Caco-2 (cell line): ENCODE data around the gene TMEM63B. TPM values are rescaled to one million over a fixed set of nuclear protein-coding genes. Genes with fewer than 3 reads are reported as not detected.
"Not testable (repeated sequence)": the region's sequence is repeated elsewhere in the genome, so short reads cannot be mapped to it uniquely, and the experiment has no call there.

Source experiments
- BruUV-seq: library from RNA; stranded (reverse); fragments of 400-500 nt; replicated peaks from 2 replicates; lab custom pipeline; 2021; lab: Mats Ljungman, UMichigan
- CTCF ChIA-PET: fragments of 300-600 bp; sonication (Branson Sonifier 250); formaldehyde crosslinking; loops from one replicate; lab custom pipeline; 2022; ENCODE audit warnings: antibody characterized with exemption; lab: Charles Lee
- POLR2A ChIA-PET: fragments of 300-600 bp; sonication (Branson Sonifier 250); formaldehyde crosslinking; loops from one replicate; lab custom pipeline; 2022; ENCODE audit warnings: antibody characterized with exemption; lab: Charles Lee
- DNase-seq, 2 experiments: peaks; one replicate each; pipeline versions ENCODE4 v3.0.0 to v3.0.0-alpha.2; 2020 to 2022
- H3K27me3 ChIP-seq: replicated peaks from 2 replicates; pipeline ENCODE4 v1.6.0; 2011; ENCODE audit warnings: low read length; ENCODE audit not compliant: control insufficient read depth, insufficient read depth
- H3K36me3 ChIP-seq: 2 replicates; pipeline ENCODE4 v1.5.1; 2011; ENCODE audit warnings: low read length; ENCODE audit not compliant: control insufficient read depth, insufficient read depth
- H3K4me1 ChIP-seq: fragments of 250-450 bp; sonication (Bioruptor Pico); 2 replicates; pipeline ENCODE4 v1.5.1; 2020; ENCODE audit warnings: mild to moderate bottlenecking
- H3K4me3 ChIP-seq: 2 replicates; pipeline ENCODE4 v1.5.1; 2011; ENCODE audit warnings: low read depth, mild to moderate bottlenecking, control low read depth, low read length
- H3K9me3 ChIP-seq: fragments of 250-450 bp; sonication (Bioruptor Pico); 2 replicates; pipeline ENCODE4 v1.5.1; 2020; ENCODE audit warnings: mild to moderate bottlenecking, moderate library complexity
- H3K27ac Mint-ChIP-seq: one replicate; pipeline ENCODE4 v1.8.0; 2022; ENCODE audit warnings: mixed read lengths; ENCODE audit not compliant: unreplicated experiment
- H3K27me3 Mint-ChIP-seq: one replicate; pipeline ENCODE4 v1.8.0; 2022; ENCODE audit warnings: mixed read lengths; ENCODE audit not compliant: insufficient read depth, unreplicated experiment
- H3K36me3 Mint-ChIP-seq: one replicate; pipeline ENCODE4 v1.8.0; 2022; ENCODE audit warnings: mild to moderate bottlenecking, mixed read lengths; ENCODE audit not compliant: insufficient read depth, unreplicated experiment
- H3K4me1 Mint-ChIP-seq: one replicate; pipeline ENCODE4 v1.8.0; 2022; ENCODE audit warnings: low read depth, mixed read lengths; ENCODE audit not compliant: unreplicated experiment
- H3K4me3 Mint-ChIP-seq: one replicate; pipeline ENCODE4 v1.8.0; 2022; ENCODE audit warnings: mild to moderate bottlenecking, moderate library complexity, mixed read lengths; ENCODE audit not compliant: unreplicated experiment
- H3K9me3 Mint-ChIP-seq: one replicate; pipeline ENCODE4 v1.8.0; 2022; ENCODE audit warnings: mixed read lengths; ENCODE audit not compliant: unreplicated experiment
- intact Hi-C: fragments of 100-400 bp; cut with micrococcal nuclease; formaldehyde crosslinking; loops from one replicate; pipeline ENCODE4 v1.10.0; 2022; ENCODE audit not compliant: unreplicated experiment
- total RNA-seq: library from RNA; stranded (reverse); gene quantifications from 2 replicates; pipeline ENCODE4 v1.2.3, GENCODE V29; 2022
- TF ChIP-seq, protein P1 (sequence below), 2 experiments: fragments of 200-600 bp in 1 of 2; IDR thresholded peaks; 1 replicate in 1 of 2; 2 replicates in 1 of 2; pipeline versions ENCODE4 v1.5.1 to v1.8.0; 2011 to 2022; ENCODE audit warnings: antibody characterized with exemption in 1 of 2, control low read depth in 1 of 2, inconsistent platforms in 1 of 2, low read depth in 1 of 2, low read length in 1 of 2, mild to moderate bottlenecking in 1 of 2, moderate library complexity in 1 of 2; ENCODE audit not compliant: insufficient read depth in 1 of 2, severe bottlenecking in 1 of 2, unreplicated experiment in 1 of 2

The TMEM63B gene
- total RNA-seq, 1 experiment from 2014 or later, result 28.2 TPM

DNA sequence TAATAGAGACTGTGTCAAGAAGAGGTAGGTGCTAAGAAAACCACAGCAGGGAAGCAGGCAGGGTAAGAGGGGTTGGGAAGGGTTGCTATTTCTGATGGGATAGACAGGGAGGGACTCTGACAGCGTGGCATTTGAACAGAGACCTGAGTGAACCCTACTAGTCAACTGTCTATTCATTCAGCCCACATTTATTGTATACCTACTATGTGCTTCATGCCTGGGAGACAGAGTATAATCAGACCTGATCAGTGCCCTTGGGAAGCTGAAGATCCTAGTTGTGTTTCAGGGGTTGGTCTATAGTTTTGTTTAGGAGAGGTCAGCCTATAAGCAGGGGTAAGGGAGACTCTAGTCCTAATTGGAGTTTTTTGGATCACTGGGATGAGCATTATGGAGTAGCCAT lies 16.4 kb downstream of the TMEM63B start:
- no peak overlapping the region for H3K4me3 ChIP-seq
- Mint-ChIP-seq H3K9me3 (no peaks in the 10 kb centered on the region), H3K4me1 (no peaks in the 10 kb centered on the region), H3K27ac (no peak overlapping the region), H3K4me3 (no peak overlapping the region), H3K27me3 (no peaks in the 10 kb centered on the region), H3K36me3 (peaks cover 19% of the 10 kb centered on the region)
- no peaks in the 10 kb centered on the region for H3K27me3 ChIP-seq
- TF ChIP-seq, protein P1, sequence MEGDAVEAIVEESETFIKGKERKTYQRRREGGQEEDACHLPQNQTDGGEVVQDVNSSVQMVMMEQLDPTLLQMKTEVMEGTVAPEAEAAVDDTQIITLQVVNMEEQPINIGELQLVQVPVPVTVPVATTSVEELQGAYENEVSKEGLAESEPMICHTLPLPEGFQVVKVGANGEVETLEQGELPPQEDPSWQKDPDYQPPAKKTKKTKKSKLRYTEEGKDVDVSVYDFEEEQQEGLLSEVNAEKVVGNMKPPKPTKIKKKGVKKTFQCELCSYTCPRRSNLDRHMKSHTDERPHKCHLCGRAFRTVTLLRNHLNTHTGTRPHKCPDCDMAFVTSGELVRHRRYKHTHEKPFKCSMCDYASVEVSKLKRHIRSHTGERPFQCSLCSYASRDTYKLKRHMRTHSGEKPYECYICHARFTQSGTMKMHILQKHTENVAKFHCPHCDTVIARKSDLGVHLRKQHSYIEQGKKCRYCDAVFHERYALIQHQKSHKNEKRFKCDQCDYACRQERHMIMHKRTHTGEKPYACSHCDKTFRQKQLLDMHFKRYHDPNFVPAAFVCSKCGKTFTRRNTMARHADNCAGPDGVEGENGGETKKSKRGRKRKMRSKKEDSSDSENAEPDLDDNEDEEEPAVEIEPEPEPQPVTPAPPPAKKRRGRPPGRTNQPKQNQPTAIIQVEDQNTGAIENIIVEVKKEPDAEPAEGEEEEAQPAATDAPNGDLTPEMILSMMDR (IDR thresholded peaks at IDR 0.05; ENCODE audit: insufficient read depth in 1 of 2, low read depth in 1 of 2, low read length in 1 of 2, severe bottlenecking in 1 of 2, unreplicated experiment in 1 of 2), result no peak
- no peaks in the 10 kb centered on the region for H3K4me1 ChIP-seq
- H3K9me3 ChIP-seq, result no peaks in the 10 kb centered on the region
- CTCF ChIA-PET, result no interaction called here
- intact Hi-C loops, result no loop called here
- H3K36me3 ChIP-seq, result peaks cover 1% of the 10 kb centered on the region
- no peak for DNase-seq
- POLR2A ChIA-PET, result no interaction called here
- no TSS peak for BruUV-seq

DNA sequence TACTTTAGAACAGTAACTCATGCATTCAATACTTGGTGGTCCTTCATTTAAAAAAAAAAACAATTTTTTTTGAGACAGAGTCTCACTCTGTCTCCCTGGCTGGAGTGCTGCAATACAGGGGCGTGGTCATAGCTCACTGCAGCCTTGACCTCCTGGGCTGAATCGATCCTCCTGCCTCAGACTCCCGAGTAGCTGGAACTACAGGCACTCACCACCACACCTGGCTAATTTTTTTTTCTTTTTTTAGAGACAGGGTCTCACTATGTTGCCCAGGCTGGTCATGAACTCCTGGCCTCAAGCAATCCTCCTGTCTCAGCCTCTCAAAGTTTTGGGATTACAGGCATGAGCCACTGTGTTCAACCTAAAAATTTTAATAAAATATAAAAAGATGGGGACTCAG lies 17.2 kb downstream of the TMEM63B start:
- BruUV-seq, result not testable (repeated sequence)

DNA sequence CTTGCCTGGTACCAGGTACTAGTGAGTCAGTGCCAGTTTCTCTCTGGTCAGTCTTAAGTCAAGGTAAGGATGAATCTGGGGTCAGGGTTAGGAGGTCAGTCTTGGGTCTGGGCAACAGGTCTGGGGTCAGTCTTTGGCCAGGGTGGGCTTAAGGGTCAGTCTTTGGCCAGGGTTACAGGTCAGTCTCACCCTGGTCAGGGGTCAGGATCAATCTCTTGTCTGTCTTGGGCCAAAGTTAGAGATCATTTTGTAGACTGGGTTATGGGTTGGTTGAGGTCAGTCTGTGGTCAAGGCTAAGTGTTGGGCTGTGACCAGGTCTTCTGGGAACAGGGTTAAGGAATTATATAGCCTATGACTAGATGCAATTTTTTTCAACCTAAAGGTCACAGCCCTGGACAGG lies 18.5 kb downstream of the TMEM63B start:
- no peak overlapping the region for H3K4me3 Mint-ChIP-seq
- peaks cover 25% of the 10 kb centered on the region for H3K36me3 Mint-ChIP-seq
- H3K27me3 ChIP-seq, result no peaks in the 10 kb centered on the region
- no peaks in the 10 kb centered on the region for H3K4me1 Mint-ChIP-seq
- TF ChIP-seq, protein P1 (IDR thresholded peaks at IDR 0.05; ENCODE audit: insufficient read depth in 1 of 2, low read depth in 1 of 2, low read length in 1 of 2, severe bottlenecking in 1 of 2, unreplicated experiment in 1 of 2), result no peak
- CTCF ChIA-PET, result no interaction called here
- POLR2A ChIA-PET, result no interaction called here
- no peaks in the 10 kb centered on the region for H3K9me3 ChIP-seq
- no peak overlapping the region for H3K27ac Mint-ChIP-seq
- BruUV-seq, result no TSS peak
- no peak for DNase-seq
- no peak overlapping the region for H3K4me3 ChIP-seq
- H3K9me3 Mint-ChIP-seq, result no peaks in the 10 kb centered on the region
- H3K27me3 Mint-ChIP-seq, result no peaks in the 10 kb centered on the region
- intact Hi-C loops, result no loop called here
- H3K36me3 ChIP-seq, result peaks cover 1% of the 10 kb centered on the region
- H3K4me1 ChIP-seq, result no peaks in the 10 kb centered on the region

More for the DNA sequence above, 17.2 kb downstream of the TMEM63B start:
- H3K4me1 Mint-ChIP-seq, H3K27me3 ChIP-seq, H3K27ac Mint-ChIP-seq, H3K4me1 ChIP-seq, POLR2A ChIA-PET, DNase-seq, H3K9me3 ChIP-seq, H3K27me3 Mint-ChIP-seq, H3K4me3 ChIP-seq, intact Hi-C loops, H3K4me3 Mint-ChIP-seq, H3K36me3 ChIP-seq, H3K9me3 Mint-ChIP-seq, CTCF ChIA-PET: not testable (repeated sequence)
- peaks cover 21% of the 10 kb centered on the region for H3K36me3 Mint-ChIP-seq

- BruUV-seq, result no TSS peak
- Mint-ChIP-seq H3K27ac (no peak overlapping the region), H3K4me1 (no peaks in the 10 kb centered on the region), H3K36me3 (peaks cover 21% of the 10 kb centered on the region), H3K27me3 (no peaks in the 10 kb centered on the region), H3K4me3 (no peak overlapping the region), H3K9me3 (no peaks in the 10 kb centered on the region)
- Histone ChIP-seq H3K27me3 (no peaks in the 10 kb centered on the region), H3K4me1 (no peaks in the 10 kb centered on the region), H3K9me3 (no peaks in the 10 kb centered on the region), H3K36me3 (peaks cover 1% of the 10 kb centered on the region), H3K4me3 (no peak overlapping the region)
- intact Hi-C loops, result no loop called here
- TF ChIP-seq, protein P1 (IDR thresholded peaks at IDR 0.05; ENCODE audit: insufficient read depth in 1 of 2, low read depth in 1 of 2, low read length in 1 of 2, severe bottlenecking in 1 of 2, unreplicated experiment in 1 of 2), result no peak
- ChIA-PET POLR2A (no interaction called here), CTCF (no interaction called here)
- DNase-seq, result no peak
These were observed 19.3 kb downstream of the TMEM63B start for GRCh38 chr6:44146685-44147084.
